ENCODE data around the gene URAD. TPM values are rescaled to one million over a fixed set of nuclear protein-coding genes. Genes with fewer than 3 reads are reported as not detected.

URAD gene
- total RNA-seq, 2 donors from 2014 or later, result 26.9 to 40.7 TPM

DNA sequence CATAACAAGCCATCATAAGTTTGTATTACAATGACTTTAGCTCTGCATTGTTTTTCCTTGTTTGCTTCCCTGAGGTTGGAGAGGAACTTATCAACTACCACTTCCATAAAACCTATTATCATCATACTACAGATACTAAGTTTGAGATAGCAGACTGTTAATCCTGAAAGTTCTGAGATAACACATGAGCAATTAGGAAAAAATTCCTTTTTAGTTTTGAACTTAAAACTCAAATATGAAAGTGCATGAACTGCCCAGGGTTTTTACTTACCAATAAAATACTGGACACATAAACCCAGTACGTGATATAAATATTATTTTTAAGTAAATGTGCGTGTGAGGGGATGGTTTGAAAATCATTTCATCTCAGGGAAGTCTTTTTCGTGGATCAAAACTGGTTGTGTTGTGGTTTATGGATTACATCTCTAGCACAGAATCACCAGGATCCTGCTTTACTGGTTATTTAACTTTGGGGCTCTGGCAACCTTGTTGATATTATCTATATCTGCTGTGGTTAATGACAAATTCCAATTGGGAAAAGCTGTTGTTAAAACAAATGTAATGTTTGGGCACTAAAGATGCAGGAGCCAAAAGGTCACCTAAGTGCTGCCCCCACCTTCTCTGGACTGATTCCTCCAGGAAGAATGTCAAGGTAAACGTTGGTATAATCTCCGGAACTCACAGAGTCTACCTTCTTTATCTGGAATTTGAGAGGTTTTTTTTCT is 31.8 kb downstream of the URAD start:
- Histone ChIP-seq H3K4me3 (no peak overlapping the region), H3K27ac (peak overlapping the region; percentile 91), H3K9me3 (no peaks in the 10 kb centered on the region), H3K27me3 (peaks cover 13% of the 10 kb centered on the region), H3K4me1 (peaks cover 6% of the 10 kb centered on the region), H3K9ac (ENCODE audit: low read depth in 2 of 2, low read length in 2 of 2) (peak overlapping the region in 1 of 2 donors; percentile 14), H3K36me3 (no peaks in the 10 kb centered on the region)
- TF ChIP-seq, protein P1, sequence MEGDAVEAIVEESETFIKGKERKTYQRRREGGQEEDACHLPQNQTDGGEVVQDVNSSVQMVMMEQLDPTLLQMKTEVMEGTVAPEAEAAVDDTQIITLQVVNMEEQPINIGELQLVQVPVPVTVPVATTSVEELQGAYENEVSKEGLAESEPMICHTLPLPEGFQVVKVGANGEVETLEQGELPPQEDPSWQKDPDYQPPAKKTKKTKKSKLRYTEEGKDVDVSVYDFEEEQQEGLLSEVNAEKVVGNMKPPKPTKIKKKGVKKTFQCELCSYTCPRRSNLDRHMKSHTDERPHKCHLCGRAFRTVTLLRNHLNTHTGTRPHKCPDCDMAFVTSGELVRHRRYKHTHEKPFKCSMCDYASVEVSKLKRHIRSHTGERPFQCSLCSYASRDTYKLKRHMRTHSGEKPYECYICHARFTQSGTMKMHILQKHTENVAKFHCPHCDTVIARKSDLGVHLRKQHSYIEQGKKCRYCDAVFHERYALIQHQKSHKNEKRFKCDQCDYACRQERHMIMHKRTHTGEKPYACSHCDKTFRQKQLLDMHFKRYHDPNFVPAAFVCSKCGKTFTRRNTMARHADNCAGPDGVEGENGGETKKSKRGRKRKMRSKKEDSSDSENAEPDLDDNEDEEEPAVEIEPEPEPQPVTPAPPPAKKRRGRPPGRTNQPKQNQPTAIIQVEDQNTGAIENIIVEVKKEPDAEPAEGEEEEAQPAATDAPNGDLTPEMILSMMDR (IDR thresholded peaks at IDR 0.05), result no peak
- intact Hi-C loops (cut with DNase I), result no loop called here
- peak; percentile 31 for DNase-seq

DNA sequence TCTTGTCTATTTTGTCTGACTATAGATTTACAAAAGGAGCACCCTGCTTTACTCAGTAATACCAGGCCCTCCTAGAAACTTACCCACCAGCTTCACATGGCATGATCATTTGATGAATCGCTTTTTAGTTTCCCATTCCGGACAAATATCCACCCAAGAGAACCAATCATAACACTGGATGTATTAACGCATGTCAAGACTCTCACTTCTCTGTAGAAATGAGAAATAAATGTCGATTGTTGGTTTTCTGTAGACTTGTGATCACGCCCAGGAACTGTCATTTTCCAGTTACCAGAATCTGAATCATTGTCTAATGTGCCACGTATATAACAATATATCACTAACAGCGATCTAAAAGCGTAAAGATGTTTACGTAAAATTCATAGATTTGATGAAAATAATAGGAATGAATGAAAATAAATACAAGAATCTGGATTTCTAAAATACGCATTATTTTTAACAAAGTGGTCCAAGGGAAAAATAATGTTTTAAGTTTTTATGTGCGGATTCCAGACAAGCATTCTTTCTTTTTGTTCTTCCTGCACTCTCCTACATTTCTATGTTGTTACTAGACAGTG is 33.4 kb downstream of the URAD start:
- H3K27me3 ChIP-seq, result peaks cover 11% of the 10 kb centered on the region
- H3K9me3 ChIP-seq, result no peaks in the 10 kb centered on the region
- H3K27ac ChIP-seq, result peak overlapping the region; percentile 88
- peak overlapping the region; percentile 46 for H3K4me3 ChIP-seq
- H3K9ac ChIP-seq (ENCODE audit: low read depth in 2 of 2, low read length in 2 of 2), result peak overlapping the region in 1 of 2 donors; percentile 84
- peaks cover 2% of the 10 kb centered on the region for H3K4me1 ChIP-seq
- H3K36me3 ChIP-seq, result no peaks in the 10 kb centered on the region
- DNase-seq, result no peak
- TF ChIP-seq, protein P1 (IDR thresholded peaks at IDR 0.05), result no peak
- intact Hi-C loops (cut with DNase I), result no loop called here

DNA sequence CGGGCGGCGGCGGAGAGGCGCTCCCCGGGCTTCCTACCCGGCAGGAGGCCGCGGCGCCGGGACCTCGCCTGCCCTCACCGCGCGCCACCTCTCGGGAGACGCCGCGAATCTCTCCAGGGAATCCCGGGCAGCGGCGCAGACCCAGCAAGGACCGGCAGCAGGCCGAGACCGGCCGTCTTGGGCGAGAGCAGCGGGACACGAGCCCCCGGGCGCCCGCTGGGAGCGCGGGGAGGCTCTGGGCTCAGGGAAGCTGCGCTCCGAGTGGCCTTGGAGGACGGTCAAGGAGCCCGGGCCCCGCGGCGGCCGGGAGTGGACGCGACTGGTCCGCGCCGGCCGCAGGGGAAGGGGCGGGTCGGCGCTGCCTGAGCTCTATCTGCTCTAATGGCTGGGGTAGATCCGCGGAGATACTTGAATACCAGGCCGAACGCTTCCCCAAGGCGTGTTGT is 34.1 kb downstream of the URAD start:
- Histone ChIP-seq H3K27me3 (peaks cover 5% of the 10 kb centered on the region), H3K4me1 (no peaks in the 10 kb centered on the region), H3K27ac (peak overlapping the region; percentile 88), H3K4me3 (peak overlapping the region; percentile 46), H3K9ac (ENCODE audit: low read depth in 2 of 2, low read length in 2 of 2) (peak overlapping the region; percentile 84), H3K9me3 (no peaks in the 10 kb centered on the region), H3K36me3 (no peaks in the 10 kb centered on the region)
- DNase-seq, result peak; percentile 63
- TF ChIP-seq, protein P1 (IDR thresholded peaks at IDR 0.05), result no peak
- intact Hi-C loops (cut with DNase I), result loop anchor here (5.0 kb wide), 2 partner anchors 87 to 122 kb away; no protein-coding TSS in a partner anchor

DNA sequence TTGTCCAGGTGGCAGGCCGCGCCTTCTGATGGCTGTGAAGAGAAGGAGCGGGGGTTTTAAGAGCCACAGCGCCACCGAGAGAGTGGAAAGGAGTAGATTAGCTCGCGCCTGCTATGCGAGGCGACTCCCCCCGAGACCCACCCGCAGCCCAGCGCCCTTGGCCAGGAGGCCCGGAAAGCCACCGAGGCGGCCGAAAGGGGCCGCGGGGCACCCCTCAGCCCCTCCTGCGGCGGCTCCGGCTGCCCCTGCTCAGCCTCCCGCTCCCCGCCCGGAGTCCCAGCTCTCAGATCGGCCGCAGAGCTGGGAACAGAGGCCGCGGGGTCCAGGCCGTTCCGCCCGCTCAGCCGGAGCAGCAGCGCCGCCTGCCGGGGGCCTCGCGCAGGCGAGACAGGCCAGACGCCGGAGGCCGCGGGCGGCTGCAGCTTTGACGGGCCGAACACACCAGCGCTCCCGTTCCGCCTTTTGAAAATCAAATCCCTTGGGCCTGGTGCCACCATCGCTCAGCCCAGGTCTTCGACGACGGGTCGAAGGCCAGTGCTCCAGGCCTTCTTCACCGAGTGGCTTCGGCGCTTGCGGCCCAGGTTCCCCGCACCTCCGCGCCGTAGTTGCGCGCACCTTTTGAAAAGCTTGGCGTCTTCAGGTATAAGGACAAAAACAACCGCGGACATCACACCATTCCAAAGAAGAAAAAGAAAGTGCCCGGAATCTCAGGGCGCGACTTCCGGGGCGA is 34.7 kb downstream of the URAD start:
- intact Hi-C loops (cut with DNase I), result loop anchor here (5.0 kb wide), 2 partner anchors 87 to 122 kb away; no protein-coding TSS in a partner anchor
- Histone ChIP-seq H3K27ac (peak overlapping the region; percentile 88), H3K9ac (ENCODE audit: low read depth in 2 of 2, low read length in 2 of 2) (peak overlapping the region; percentile 84), H3K4me3 (peak overlapping the region; percentile 46), H3K4me1 (no peaks in the 10 kb centered on the region), H3K9me3 (no peaks in the 10 kb centered on the region), H3K36me3 (no peaks in the 10 kb centered on the region), H3K27me3 (peaks cover 5% of the 10 kb centered on the region)
- DNase-seq, result peak; percentile 82
- TF ChIP-seq, protein P1 (IDR thresholded peaks at IDR 0.05), result peak; percentile 95

All from colonic mucosa (tissue), 4 donors.